Activated CD8-positive, alpha-beta memory T cell treated with anti-CD3 and anti-CD28 coated beads, Interleukin-2, amount 50 U/mL, for 48 hours (primary cell): Measurements from ENCODE around the gene SH3BGR.

ENCODE experiments used
- DNase-seq: peaks from one replicate; pipeline ENCODE4 v3.0.0-alpha.2; 2020

SH3BGR gene

GRCh38 chr21:39461419-39461818, 9.6 kb downstream of the SH3BGR start:
- no peak for DNase-seq

GRCh38 chr21:39463308-39463707, 11.5 kb downstream of the SH3BGR start:
- no peak for DNase-seq

GRCh38 chr21:39466584-39466983, 14.8 kb downstream of the SH3BGR start:
- DNase-seq, result no peak

GRCh38 chr21:39467746-39468145, 16.0 kb downstream of the SH3BGR start:
- DNase-seq, result no peak

- DNase-seq, result no peak
Measured at GRCh38 chr21:39468559-39468958, 16.8 kb downstream of the SH3BGR start.

- DNase-seq, result no peak
Measured at GRCh38 chr21:39471598-39471997, 19.8 kb downstream of the SH3BGR start.

GRCh38 chr21:39472786-39473185, 21.0 kb downstream of the SH3BGR start:
- no peak for DNase-seq

- DNase-seq, result no peak
Measured at GRCh38 chr21:39474611-39475010, 22.8 kb downstream of the SH3BGR start.

- no peak for DNase-seq
Measured at GRCh38 chr21:39479164-39479813, 27.5 kb downstream of the SH3BGR start.

- DNase-seq, result no peak
Measured at GRCh38 chr21:39479814-39480182, 28.0 kb downstream of the SH3BGR start.

- DNase-seq, result no peak
Measured at GRCh38 chr21:39480271-39480670, 28.5 kb downstream of the SH3BGR start.

- DNase-seq, result no peak
Measured at GRCh38 chr21:39481886-39482285, 30.1 kb downstream of the SH3BGR start.

- no peak for DNase-seq
Measured at GRCh38 chr21:39483917-39484316, 32.1 kb downstream of the SH3BGR start.

- DNase-seq, result no peak
Measured at GRCh38 chr21:39484711-39485276, 33.0 kb downstream of the SH3BGR start.

- DNase-seq, result no peak
Measured at GRCh38 chr21:39489380-39489924, 37.7 kb downstream of the SH3BGR start.

GRCh38 chr21:39499156-39499555, 47.4 kb downstream of the SH3BGR start:
- no peak for DNase-seq

- no peak for DNase-seq
Measured at GRCh38 chr21:39502631-39503030, 50.9 kb downstream of the SH3BGR start.

- no peak for DNase-seq
Measured at GRCh38 chr21:39503123-39503762, 51.5 kb downstream of the SH3BGR start.

- DNase-seq, result no peak
Measured at GRCh38 chr21:39504230-39504629, 52.5 kb downstream of the SH3BGR start.

GRCh38 chr21:39510240-39510639, 58.5 kb downstream of the SH3BGR start:
- no peak for DNase-seq

GRCh38 chr21:39511102-39511501, 59.3 kb downstream of the SH3BGR start:
- no peak for DNase-seq

- no peak for DNase-seq
Measured at GRCh38 chr21:39513735-39514134, 62.0 kb downstream of the SH3BGR start.

GRCh38 chr21:39515684-39516472, 64.1 kb downstream of the SH3BGR start:
- no peak for DNase-seq
